Transverse colon (tissue), 3 donors: ENCODE measurements around the gene ZFAND3.

ENCODE experiments used
- CTCF ChIP-seq, 5 experiments: fragments of 200-600 bp in 3 of 5; fragments of 450-650 bp in 2 of 5; sonication (generic) in 3 of 5; IDR thresholded peaks; 1 replicate in 2 of 5; 2 replicates in 3 of 5; pipeline ENCODE4 v1.5.1; 2016 to 2017; ENCODE audit warnings: antibody characterized with exemption in 5 of 5, inconsistent platforms in 3 of 5, mild to moderate bottlenecking in 2 of 5, moderate library complexity in 1 of 5
- POLR2A ChIP-seq: fragments of 450-650 bp; IDR thresholded peaks from one replicate; pipeline ENCODE4 v1.6.1; 2016; ENCODE audit warnings: antibody characterized with exemption, mild to moderate bottlenecking, moderate library complexity

GRCh38 chr6:37866590-37867507 is 47.3 kb downstream of the ZFAND3 start:
- no peak for TF ChIP-seq CTCF (IDR thresholded peaks at IDR 0.05)
- no peak for TF ChIP-seq POLR2A
